GM06990 (cell line): ENCODE data around the gene TTR.

Experiments
- DNase-seq: peaks from one replicate; pipeline ENCODE4 v3.0.0-alpha.2; 2011; ENCODE audit not compliant: insufficient read length; ENCODE audit errors: extremely low read depth
- H3K27me3 ChIP-seq: replicated peaks from 2 replicates; pipeline ENCODE4 v1.6.0; 2011; ENCODE audit warnings: low read length; ENCODE audit not compliant: control insufficient read depth, insufficient read depth
- H3K36me3 ChIP-seq: 2 replicates; pipeline ENCODE4 v1.5.1; 2011; ENCODE audit warnings: low read length; ENCODE audit not compliant: control insufficient read depth, insufficient read depth
- H3K4me3 ChIP-seq: replicated peaks from 2 replicates; pipeline ENCODE4 v1.5.1; 2011; ENCODE audit warnings: low read depth, mild to moderate bottlenecking, control low read depth, low read length
- CTCF ChIP-seq: IDR thresholded peaks from 2 replicates; pipeline ENCODE4 v1.5.1; 2011; ENCODE audit warnings: low read length, control low read depth, mild to moderate bottlenecking, inconsistent platforms; ENCODE audit not compliant: insufficient read depth, poor library complexity, severe bottlenecking

Gene TTR

GRCh38 chr18:31626409-31626808, 34.7 kb downstream of the TTR start:
- Histone ChIP-seq H3K27me3 (no peaks in the 10 kb centered on the region), H3K4me3 (no peak overlapping the region), H3K36me3 (no peaks in the 10 kb centered on the region; the same call in 1 of the 2 replicates)
- no peak for DNase-seq
- no peak for TF ChIP-seq CTCF

- H3K27me3 ChIP-seq = no peaks in the 10 kb centered on the region
- no peak overlapping the region for H3K4me3 ChIP-seq
- no peaks in the 10 kb centered on the region for H3K36me3 ChIP-seq
- no peak for TF ChIP-seq CTCF
- no peak for DNase-seq
These were observed 38.9 kb downstream of the TTR start for GRCh38 chr18:31630549-31630948.

- no peak overlapping the region for H3K4me3 ChIP-seq
- H3K36me3 ChIP-seq = no peaks in the 10 kb centered on the region
- DNase-seq = no peak
- TF ChIP-seq CTCF = no peak
- no peaks in the 10 kb centered on the region for H3K27me3 ChIP-seq
These were observed 39.8 kb downstream of the TTR start for GRCh38 chr18:31631526-31631925.

GRCh38 chr18:31632356-31632755, 40.7 kb downstream of the TTR start:
- no peak for DNase-seq
- no peak overlapping the region for H3K4me3 ChIP-seq
- no peaks in the 10 kb centered on the region for H3K27me3 ChIP-seq
- TF ChIP-seq CTCF = no peak
- no peaks in the 10 kb centered on the region for H3K36me3 ChIP-seq

GRCh38 chr18:31633392-31634330, 42.0 kb downstream of the TTR start:
- Histone ChIP-seq H3K27me3 (no peaks in the 10 kb centered on the region), H3K4me3 (no peak overlapping the region), H3K36me3 (no peaks in the 10 kb centered on the region)
- DNase-seq = no peak
- TF ChIP-seq CTCF = no peak
